GM12878 (cell line): ENCODE measurements around the gene TTI1. TPM values are rescaled to one million over a fixed set of nuclear protein-coding genes. Genes with fewer than 3 reads are reported as not detected.

Experiments
- ATAC-seq: fragments of 200-7000 bp; cut with Tn5 transposase; 3 replicates; pipeline ENCODE4 v1.9.1; 2020; ENCODE audit warnings: mild to moderate bottlenecking, moderate library complexity
- BruUV-seq: library from RNA; stranded (reverse); fragments of 400-500 nt; replicated peaks from 2 replicates; lab custom pipeline; 2021; lab: Mats Ljungman, UMichigan
- CTCF ChIA-PET: fragments of 300-600 bp; sonication (Branson Sonifier 250); formaldehyde crosslinking; extraction: SDS; loops from one replicate; lab custom pipeline; 2021; ENCODE audit warnings: inconsistent platforms; lab: Yijun Ruan, JAX
- POLR2A ChIA-PET: fragments of 350-600 bp; formaldehyde crosslinking; extraction: SDS; loops from one replicate; lab custom pipeline; 2021; ENCODE audit warnings: inconsistent platforms; lab: Charles Lee
- RAD21 ChIA-PET: fragments of 300-600 bp; sonication (Branson Sonifier 250); formaldehyde crosslinking; loops from one replicate; lab custom pipeline; 2023; ENCODE audit warnings: antibody characterized with exemption; ENCODE audit not compliant: unreplicated experiment; lab: Charles Lee
- SMC1A ChIA-PET: fragments of 300-600 bp; sonication (Branson Sonifier 250); formaldehyde crosslinking; loops from one replicate; lab custom pipeline; 2023; ENCODE audit not compliant: unreplicated experiment, uncharacterized antibody; lab: Charles Lee
- DNase-seq: peaks from one replicate; pipeline ENCODE4 v3.0.0-alpha.2; 2011; ENCODE audit warnings: low read depth, low spot score
- FAIRE-seq: peaks from 3 replicates; lab custom pipeline; 2011; peaks lifted over from hg19 to GRCh38; lab: Jason Lieb, UNC
- H2AFZ ChIP-seq: 2 replicates; pipeline ENCODE4 v1.6.0; 2011; ENCODE audit warnings: low read depth, low read length, control low read depth; ENCODE audit not compliant: control insufficient read depth
- H3K27ac ChIP-seq: 2 replicates; pipeline ENCODE4 v1.5.1; 2011; ENCODE audit warnings: control low read depth; ENCODE audit not compliant: control insufficient read depth, insufficient read depth
- H3K27me3 ChIP-seq, 2 experiments: replicated peaks in 1 of 2; 2 replicates each; pipeline versions ENCODE4 v1.6.0 to v1.6.1; 2011; ENCODE audit warnings: low read length in 1 of 2; ENCODE audit not compliant: control insufficient read depth in 2 of 2, insufficient read depth in 2 of 2
- H3K36me3 ChIP-seq, 2 experiments: 2 replicates each; pipeline ENCODE4 v1.5.1; 2011; ENCODE audit warnings: low read length in 1 of 2; ENCODE audit not compliant: control insufficient read depth in 2 of 2, insufficient read depth in 2 of 2
- H3K4me1 ChIP-seq: 2 replicates; pipeline ENCODE4 v1.6.1; 2011; ENCODE audit warnings: mild to moderate bottlenecking, low read length, moderate library complexity, mixed read lengths; ENCODE audit not compliant: control insufficient read depth, insufficient read depth
- H3K4me2 ChIP-seq: 2 replicates; pipeline ENCODE4 v1.6.0; 2011; ENCODE audit warnings: control low read depth; ENCODE audit not compliant: control insufficient read depth, insufficient read depth
- H3K4me3 ChIP-seq: fragments of 200-600 bp; sonication (generic); 2 replicates; pipeline ENCODE4 v1.5.1; 2016
- H3K79me2 ChIP-seq: 2 replicates; pipeline ENCODE4 v1.6.0; 2011; ENCODE audit warnings: low read length; ENCODE audit not compliant: control insufficient read depth, insufficient read depth
- H3K9ac ChIP-seq: 2 replicates; pipeline ENCODE4 v1.8.0; 2011; ENCODE audit warnings: low read length, control low read depth, mixed read lengths; ENCODE audit not compliant: control insufficient read depth, insufficient read depth
- H3K9me3 ChIP-seq: replicated peaks from 3 replicates; pipeline ENCODE4 v1.5.1; 2011; ENCODE audit warnings: mild to moderate bottlenecking, low read length; ENCODE audit not compliant: control insufficient read depth, insufficient read depth
- H4K20me1 ChIP-seq: 2 replicates; pipeline ENCODE4 v1.6.0; 2011; ENCODE audit not compliant: control insufficient read depth, insufficient read depth
- CBX5 ChIP-seq: sonication (generic); IDR thresholded peaks from 2 replicates; pipeline ENCODE4 v1.6.1; 2016; ENCODE audit warnings: low read depth, moderate library complexity, mild to moderate bottlenecking, inconsistent platforms
- E4F1 ChIP-seq: fragments of 450-650 bp; IDR thresholded peaks from 2 replicates; pipeline ENCODE4 v1.6.1; 2018; ENCODE audit warnings: borderline replicate concordance, mild to moderate bottlenecking; ENCODE audit not compliant: partially characterized antibody
- EZH2 ChIP-seq: IDR thresholded peaks from 2 replicates; pipeline ENCODE4 v1.6.1; 2012; ENCODE audit warnings: low read depth, mild to moderate bottlenecking, control low read depth, inconsistent platforms, low read length, borderline replicate concordance; ENCODE audit not compliant: control insufficient read depth
- IRF3 ChIP-seq: fragments of 450-650 bp; IDR thresholded peaks from 2 replicates; pipeline ENCODE4 v1.6.1; 2014; ENCODE audit warnings: mild to moderate bottlenecking
- IRF5 ChIP-seq: fragments of 450-650 bp; IDR thresholded peaks from 2 replicates; pipeline ENCODE4 v1.6.1; 2017; ENCODE audit warnings: borderline replicate concordance
- MEF2B ChIP-seq: fragments of 450-650 bp; IDR thresholded peaks from 2 replicates; pipeline ENCODE4 v1.6.1; 2018; ENCODE audit warnings: mild to moderate bottlenecking, moderate library complexity; ENCODE audit not compliant: partially characterized antibody, poor library complexity, severe bottlenecking
- MYB ChIP-seq: fragments of 150-350 bp; IDR thresholded peaks from 2 replicates; pipeline ENCODE4 v1.6.1; 2014; ENCODE audit warnings: mild to moderate bottlenecking, low read depth, low read length, borderline replicate concordance
- NBN ChIP-seq: fragments of 450-650 bp; IDR thresholded peaks from 2 replicates; pipeline ENCODE4 v1.6.1; 2016
- PBX3 ChIP-seq: IDR thresholded peaks from 2 replicates; pipeline ENCODE4 v1.6.1; 2011; ENCODE audit warnings: mild to moderate bottlenecking, low read depth, low read length, moderate library complexity; ENCODE audit not compliant: insufficient replicate concordance
- PKNOX1 ChIP-seq: fragments of 450-650 bp; IDR thresholded peaks from 2 replicates; pipeline ENCODE4 v1.6.1; 2016; ENCODE audit warnings: mild to moderate bottlenecking
- RELB ChIP-seq: fragments of 450-650 bp; IDR thresholded peaks from 2 replicates; pipeline ENCODE4 v1.6.1; 2017; ENCODE audit warnings: low read depth, mild to moderate bottlenecking, moderate library complexity
- SP1 ChIP-seq: IDR thresholded peaks from one replicate; pipeline ENCODE4 v1.6.1; 2011; ENCODE audit warnings: low read depth, low read length
- WGBS: methylation state at CpG from one replicate; pipeline ENCODE4 v1.1.6; 2016; ENCODE audit warnings: low lambda C conversion rate; ENCODE audit not compliant: insufficient replicate concordance, insufficient coverage; ENCODE audit errors: missing lambda C conversion rate; 5-methylcytosine and 5-hydroxymethylcytosine counted together
- in situ Hi-C: fragments of 300-500 bp; cut with MboI; formaldehyde crosslinking; loops from 9 replicates; pipeline ENCODE4 v1.14.3; 2018; ENCODE audit warnings: mixed read lengths
- intact Hi-C: fragments of 100-400 bp; cut with micrococcal nuclease; formaldehyde crosslinking; loops from one replicate; pipeline ENCODE4 v1.14.2; 2022; ENCODE audit not compliant: unreplicated experiment
- polyA plus RNA-seq, 11 experiments: library from polyadenylated mRNA; depleted of rRNA in 4 of 11; unstranded in 6 of 11; stranded (reverse) in 5 of 11; fragments of >200 nt; fragmentation: Nextera tagmentation in 4 of 11; fragmentation: Illumina TruSeq in 1 of 11; extraction: Ambion mirVana in 4 of 11; extraction: Trizol in 1 of 11; gene quantifications; 1 replicate in 1 of 11; 2 replicates in 10 of 11; pipeline versions ENCODE4 v1.2.1 to v1.2.3, GENCODE V29; 2011 to 2016; ENCODE audit warnings: inconsistent platforms in 2 of 11, missing spikeins in 2 of 11, low read depth in 1 of 11
- total RNA-seq, 4 experiments: library from RNA; depleted of rRNA in 3 of 4; stranded (reverse); fragments of >200 nt in 3 of 4; fragmentation: Illumina TruSeq in 1 of 4; extraction: Trizol in 1 of 4; gene quantifications; 2 replicates each; pipeline versions ENCODE4 v1.2.1 to v1.2.3, GENCODE V29; 2013 to 2021

The TTI1 gene
- total and polyA plus RNA-seq, 10 of the 15 experiments (the other 5 are each of a cell fraction or from before 2014, with no cell fraction given): 5.3 to 44.6 (median 24.9) TPM

GRCh38 chr20:37954626-37955025 is 78.6 kb downstream of the TTI1 start:
- Histone ChIP-seq H4K20me1 (no peaks in the 10 kb centered on the region), H3K27me3 (no peaks in the 10 kb centered on the region; a peak in 1 of 4 replicates), H3K4me2 (no peak overlapping the region), H3K9ac (no peak overlapping the region), H3K36me3 (no peaks in the 10 kb centered on the region), H3K79me2 (no peaks in the 10 kb centered on the region), H3K9me3 (no peaks in the 10 kb centered on the region), H3K27ac (no peak overlapping the region), H3K4me3 (no peak overlapping the region), H3K4me1 (no peaks in the 10 kb centered on the region), H2AFZ (no peak overlapping the region)
- TF ChIP-seq PBX3: no peak
- no peak for TF ChIP-seq SP1
- TF ChIP-seq MYB: no peak
- no peak for TF ChIP-seq RELB
- no peak for TF ChIP-seq PKNOX1
- no peak for TF ChIP-seq E4F1
- no peak for TF ChIP-seq NBN
- TF ChIP-seq CBX5: no peak
- no peak for TF ChIP-seq IRF3
- no peak for TF ChIP-seq EZH2
- TF ChIP-seq IRF5: no peak
- no peak for TF ChIP-seq MEF2B
- WGBS: 71% methylated on average over 14 of the region's 14 CpGs
- in situ Hi-C loops: no loop called here
- ChIA-PET CTCF (no interaction called here), RAD21 (no interaction called here), POLR2A (no interaction called here), SMC1A (interaction anchor here (0.6 kb wide), 1 partner anchor 9 kb away, joined by 3 read pairs; no protein-coding TSS in a partner anchor)
- no peak for FAIRE-seq
- intact Hi-C loops: no loop called here
- no peak for DNase-seq
- no peak for ATAC-seq
- BruUV-seq: no TSS peak
